Retina (tissue), 1 donor: ENCODE measurements around the gene ITCH.
"Not testable (repeated sequence)": the region's sequence is repeated elsewhere in the genome, so short reads cannot be mapped to it uniquely, and the experiment has no call there.

Experiments
- DNase-seq: peaks from one replicate; pipeline ENCODE4 v3.0.0-alpha.2; 2016

The ITCH gene

DNA sequence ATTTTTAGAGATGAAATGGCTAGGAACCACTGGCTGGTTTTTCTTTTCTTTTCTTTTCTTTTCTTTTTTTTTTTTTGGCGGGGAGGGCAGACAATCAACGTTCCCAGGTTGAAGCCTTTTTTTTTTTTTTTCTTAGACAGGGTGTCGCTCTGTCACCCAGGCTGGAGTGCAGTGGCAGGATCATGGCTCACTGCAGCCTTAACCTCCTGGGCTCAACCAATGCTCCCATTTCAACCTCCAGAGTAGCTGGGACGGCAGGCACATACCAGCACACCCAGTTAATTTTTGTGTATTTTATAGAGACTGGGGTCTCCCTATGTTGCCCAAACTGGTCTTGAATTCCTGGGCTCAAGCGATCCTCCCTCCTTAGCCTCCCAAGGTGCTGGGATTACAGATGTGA lies 18.8 kb upstream of the ITCH start:
- DNase-seq, result no peak

DNA sequence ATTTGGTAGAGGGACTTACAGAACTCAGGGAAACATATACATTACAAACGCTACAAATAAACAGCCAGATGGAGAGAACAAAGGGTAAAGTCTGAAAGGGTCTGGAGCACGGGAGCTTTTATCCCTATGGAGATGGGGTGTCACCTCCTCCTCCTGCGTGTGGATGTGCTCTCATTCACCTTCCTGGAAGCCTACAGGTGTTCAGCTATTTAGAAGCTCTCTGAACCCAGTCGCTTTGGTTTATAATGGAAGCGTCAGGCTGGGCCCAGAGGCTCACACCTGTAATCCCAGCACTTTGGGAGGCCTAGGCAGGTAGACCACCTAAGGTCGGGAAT lies 17.7 kb upstream of the ITCH start:
- no peak for DNase-seq

DNA sequence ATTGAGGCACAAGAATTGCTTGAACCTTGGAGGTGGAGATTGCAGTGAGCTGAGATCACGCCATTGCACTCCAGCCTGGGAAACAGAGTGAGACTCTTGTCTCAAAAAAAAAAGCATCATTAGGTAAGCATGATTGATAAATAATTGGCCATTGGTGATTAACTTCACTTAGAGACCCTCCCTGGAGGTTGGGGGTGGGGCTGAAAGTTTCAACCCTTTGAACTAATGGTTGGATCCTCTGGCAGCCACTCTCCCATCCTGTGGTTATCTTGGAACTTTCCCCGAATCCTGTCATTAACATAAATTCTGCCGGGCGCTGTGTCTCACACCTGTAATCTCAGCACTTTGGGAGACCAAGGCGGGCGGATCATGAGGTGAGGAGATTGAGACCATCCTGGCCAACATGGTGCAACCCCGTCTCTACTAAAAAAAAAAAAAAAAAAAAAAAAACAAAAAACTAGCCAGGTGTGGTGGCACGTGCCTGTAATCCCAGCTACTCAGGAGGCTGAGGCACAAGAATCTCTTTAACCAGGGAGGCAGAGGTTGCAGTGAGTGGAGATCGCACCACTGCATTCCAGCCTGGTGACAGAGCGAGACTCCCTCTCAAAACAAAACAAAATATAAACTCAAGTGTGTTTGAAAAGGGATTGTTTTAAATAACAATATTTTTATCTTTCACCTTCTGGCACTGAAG lies 17.1 kb upstream of the ITCH start:
- DNase-seq, result not testable (repeated sequence)

DNA sequence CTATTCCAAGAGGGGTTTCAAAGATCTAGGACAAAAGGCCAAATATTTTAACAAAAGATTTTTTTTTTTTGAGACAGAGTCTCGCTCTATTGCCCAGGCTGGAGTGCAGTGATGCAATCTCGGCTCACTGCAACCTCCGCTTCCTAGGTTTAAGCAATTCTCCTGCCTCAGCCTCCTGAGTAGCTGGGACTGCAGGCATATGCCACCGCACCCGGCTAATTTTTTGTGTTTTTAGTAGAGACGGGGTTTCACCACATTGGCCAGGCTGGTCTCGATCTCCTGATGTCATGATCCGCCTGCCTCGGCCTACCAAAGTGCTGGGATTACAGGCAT lies 16.6 kb upstream of the ITCH start:
- not testable (repeated sequence) for DNase-seq

DNA sequence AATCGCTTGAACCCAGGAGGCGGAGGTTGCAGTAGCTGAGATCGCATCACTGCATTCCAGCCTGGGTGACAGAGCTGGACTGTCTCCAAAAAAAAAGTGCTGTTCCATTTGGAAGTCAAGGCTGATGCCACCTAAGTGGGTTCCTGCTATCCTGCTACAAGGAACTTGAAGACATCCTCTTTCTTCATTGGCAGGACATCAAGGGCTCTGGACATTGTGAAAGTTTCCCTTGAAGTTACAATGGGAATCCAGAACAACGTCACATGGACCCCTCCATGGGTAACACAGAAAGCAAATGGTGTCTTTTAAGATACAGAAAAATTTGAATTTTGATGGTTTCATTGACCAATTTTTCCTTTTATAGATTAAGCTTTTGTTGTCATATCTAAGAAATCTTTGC lies 15.5 kb upstream of the ITCH start:
- DNase-seq, result no peak

DNA sequence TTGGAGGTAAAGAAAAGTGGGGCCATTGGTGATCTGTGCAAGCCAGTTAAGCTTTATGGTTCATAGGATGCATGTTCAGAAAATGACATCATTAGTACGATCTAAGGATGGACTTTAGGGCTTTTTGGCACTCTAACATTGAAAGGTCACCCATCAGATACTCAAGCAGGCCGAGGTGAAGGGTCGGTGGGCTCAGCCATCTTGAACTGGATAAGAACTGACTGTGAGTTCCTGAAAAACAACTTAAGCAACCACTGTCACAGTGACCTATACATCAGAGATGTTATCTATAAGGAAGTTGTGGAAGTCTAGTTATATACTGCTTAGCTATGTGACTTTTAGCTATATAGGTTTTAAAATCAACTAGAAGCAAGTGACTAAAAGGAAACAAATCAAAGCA lies 13.0 kb upstream of the ITCH start:
- DNase-seq, result no peak

DNA sequence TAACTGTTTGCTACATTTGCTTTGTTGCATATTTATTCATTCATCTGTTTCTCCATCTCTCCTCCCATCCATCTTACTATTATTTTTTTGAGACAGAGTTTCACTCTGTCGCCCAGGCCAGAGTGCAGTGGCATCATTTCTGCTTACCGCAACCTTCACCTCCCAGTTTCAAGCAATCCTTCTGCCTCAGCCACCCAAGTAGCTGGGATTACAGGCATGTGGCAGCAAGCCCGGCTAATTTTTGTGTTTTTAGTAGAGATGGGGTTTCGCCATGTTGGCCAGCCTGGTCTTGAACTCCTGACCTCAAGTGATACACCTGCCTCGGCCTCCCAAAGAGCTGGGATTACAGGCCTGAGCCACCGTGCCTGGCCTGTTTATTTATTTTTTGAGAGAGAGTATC lies 9.6 kb upstream of the ITCH start:
- DNase-seq, result not testable (repeated sequence)

DNA sequence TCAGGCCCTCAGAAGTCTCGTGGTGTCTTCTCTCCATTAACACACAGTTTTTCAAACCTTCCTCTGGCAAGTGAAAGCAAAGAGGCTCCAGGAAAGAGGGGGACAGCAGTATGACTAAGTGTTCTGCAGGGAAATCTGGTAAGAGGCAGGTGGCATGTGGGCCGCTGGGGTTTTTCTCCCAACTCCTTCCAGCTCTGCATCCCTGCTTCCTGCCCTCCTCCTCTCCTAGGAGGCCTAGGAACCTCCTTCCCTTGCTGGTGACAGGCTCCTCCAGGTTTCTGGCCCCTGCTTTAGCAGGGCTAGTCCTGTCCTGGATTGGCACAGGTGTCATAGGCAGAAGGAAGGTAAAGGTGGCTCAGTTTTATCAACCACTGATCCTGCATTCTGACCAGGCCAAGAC lies 7.6 kb upstream of the ITCH start:
- DNase-seq, result no peak

DNA sequence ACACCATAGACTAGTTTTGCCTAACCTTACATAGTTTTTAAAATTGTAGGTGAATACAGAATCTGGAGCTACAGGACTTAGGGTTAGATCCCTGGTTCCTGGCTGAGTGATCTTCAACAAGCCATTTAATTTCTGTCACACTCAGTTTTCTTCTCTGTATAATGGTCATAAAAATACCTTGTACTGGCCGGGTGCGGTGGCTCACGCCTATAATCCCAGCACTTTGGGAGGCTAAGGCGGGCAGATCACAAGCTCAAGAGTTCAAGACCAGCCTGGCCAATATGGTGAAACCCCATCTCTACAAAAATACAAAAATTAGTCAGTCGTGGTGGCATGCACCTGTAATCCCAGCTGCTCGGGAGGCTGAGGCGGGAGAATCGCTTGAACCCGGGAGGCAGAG lies 3.3 kb upstream of the ITCH start:
- DNase-seq, result not testable (repeated sequence)

DNA sequence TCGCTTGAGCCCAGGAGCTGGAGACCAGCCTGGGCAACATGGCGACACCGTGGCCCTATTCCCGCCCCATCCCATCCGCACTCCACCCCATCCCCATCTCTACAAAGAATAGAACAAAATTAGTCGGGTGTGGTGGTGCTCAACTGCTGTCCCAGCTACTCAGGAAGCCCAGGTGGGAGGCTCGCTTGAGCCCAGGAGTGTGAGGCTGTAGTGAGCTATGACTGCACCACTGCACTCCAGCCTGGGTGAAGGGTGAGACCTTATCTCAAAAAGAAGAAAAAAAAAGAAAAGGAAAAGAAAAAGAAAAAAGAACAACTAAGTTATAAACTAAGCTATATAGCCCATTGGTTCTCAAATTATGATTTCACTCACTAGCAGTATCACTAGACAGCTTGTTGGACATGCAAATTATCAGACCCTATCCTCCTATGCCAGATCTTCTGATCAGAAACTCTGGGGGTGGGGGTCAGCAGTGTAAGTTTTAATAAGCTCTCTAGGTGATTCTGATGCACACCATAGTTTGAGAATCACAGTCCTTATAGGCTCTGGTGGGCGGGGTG lies 491 bp upstream of the ITCH start:
- DNase-seq, result no peak

DNA sequence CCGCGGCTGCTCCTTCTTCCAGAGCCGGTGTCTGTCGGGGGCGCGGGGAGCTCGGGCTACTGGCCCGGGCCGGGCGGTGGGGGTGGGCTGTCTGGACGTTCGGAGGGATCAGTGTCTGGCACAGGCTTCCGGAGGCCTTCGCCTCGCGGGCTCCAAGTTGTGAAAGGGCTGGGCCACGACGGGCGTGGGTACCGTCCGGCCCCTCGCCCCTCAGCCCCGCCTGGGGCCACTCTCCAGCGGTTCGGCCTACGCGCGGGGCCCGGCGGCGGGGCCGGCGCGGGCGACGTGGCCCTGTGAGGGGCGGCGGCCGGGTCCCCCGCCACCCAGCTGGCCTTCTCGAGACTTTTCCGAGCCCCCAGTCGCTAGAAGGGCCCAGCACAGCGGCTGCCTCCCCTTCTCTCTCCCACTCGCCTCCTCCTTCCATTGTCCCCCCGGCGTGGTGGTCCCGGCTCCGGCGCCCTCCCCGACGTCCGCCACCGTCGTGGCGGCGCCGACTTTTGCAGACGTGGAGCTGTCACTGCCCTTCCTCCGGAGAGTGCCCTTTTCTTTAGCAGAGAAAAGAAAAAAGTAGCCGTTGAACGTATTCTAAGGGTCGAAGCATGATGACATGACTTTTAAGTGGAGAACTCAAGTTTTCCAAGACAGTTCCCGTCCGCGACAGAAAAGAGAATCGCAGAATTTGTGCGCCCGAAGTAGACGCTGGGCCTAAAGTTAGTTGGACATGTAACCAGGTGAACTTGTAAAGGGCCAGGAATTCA lies 571 bp downstream of the ITCH start:
- peak; percentile 75 for DNase-seq

DNA sequence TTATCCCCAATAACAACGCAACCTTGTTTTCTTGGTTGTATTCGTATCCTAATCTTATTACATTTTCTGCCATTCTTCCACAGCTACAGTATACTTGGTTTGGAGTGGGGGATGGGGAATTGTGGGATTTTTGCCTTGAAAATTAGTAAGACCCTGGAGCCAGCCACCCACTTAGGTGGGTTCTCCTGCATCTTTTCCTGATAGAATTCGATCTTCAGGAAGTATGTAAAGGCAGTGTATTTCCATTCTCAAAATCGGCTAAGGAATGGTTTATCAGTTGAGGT lies 1.1 kb downstream of the ITCH start:
- no peak for DNase-seq

DNA sequence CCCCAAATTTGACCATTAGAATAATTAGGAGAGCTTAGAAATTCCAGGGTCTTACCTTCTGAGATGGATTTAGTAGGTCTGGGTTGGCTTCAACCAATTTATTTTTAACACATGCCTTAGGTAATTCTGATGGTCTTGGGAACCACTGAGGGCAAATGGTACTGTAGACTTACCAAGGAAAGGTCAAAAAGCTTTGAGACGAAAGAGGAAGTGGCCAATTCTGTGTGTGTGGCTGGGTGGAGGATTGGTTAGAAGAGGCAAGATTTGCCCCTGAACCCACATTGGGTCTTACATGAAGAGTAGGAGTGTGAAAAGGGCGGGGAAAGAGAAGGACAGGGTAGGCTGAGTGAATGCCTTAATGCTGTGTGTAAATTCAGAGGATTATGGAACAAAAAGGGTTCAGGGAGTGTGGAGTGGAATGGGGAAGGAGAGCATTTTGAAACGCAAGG lies 2.7 kb downstream of the ITCH start:
- no peak for DNase-seq

DNA sequence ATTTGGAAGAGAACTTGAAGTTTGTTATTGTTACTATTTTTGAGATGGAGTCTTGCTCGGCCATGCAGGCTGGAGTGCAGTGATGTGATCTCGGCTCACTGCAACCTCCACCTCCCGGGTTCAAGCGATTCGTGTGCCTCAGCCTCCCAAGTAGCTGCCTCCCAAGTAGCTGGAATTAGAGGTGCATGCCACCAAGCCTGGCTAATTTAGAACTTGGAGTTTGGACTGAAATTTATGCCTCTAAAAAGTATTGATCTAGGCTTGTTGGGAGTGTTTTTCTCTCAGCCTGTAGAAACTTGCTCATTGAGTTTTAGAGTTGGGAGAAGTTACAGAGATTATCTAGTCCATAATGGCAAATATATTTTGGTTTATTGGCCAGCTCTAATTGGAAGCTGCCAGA lies 4.1 kb downstream of the ITCH start:
- no peak for DNase-seq

DNA sequence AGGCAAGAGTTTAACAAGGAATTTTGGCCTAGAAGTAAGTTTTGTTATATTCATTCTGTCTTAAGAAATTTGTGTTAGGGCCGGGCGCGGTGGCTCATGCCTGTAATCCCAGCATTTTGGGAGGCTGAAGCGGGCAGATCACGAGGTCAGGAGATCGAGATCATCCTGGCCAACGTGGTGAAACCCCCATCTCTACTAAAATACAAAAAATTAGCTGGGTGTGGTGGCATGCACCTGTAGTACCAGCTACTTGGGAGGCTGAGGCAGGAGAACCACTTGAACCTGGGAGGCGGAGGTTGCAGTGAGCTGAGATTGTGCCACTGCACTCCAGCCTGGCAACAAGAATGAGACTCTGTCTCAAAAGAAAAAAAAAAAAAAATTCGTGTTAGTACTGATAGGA lies 4.8 kb downstream of the ITCH start:
- DNase-seq, result not testable (repeated sequence)

DNA sequence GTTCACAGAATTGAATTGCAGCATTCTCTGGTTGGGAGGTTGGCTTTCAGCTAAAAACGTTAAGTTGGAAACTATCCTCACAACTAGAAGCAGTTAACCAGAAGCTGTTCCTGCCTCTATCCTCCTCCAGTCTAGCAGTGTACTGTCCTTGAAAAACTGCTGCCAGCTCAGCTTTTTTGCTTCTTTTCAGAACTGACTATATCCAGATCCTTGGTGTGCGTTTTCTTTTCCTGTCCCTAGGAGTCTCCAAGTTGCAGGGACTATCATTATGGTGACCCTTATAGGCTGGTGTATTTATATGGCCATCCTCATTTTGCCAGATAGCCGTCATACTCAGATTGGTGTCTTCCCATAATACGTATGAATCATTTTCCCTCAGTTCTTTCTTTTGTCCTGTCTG lies 5.5 kb downstream of the ITCH start:
- DNase-seq, result no peak

DNA sequence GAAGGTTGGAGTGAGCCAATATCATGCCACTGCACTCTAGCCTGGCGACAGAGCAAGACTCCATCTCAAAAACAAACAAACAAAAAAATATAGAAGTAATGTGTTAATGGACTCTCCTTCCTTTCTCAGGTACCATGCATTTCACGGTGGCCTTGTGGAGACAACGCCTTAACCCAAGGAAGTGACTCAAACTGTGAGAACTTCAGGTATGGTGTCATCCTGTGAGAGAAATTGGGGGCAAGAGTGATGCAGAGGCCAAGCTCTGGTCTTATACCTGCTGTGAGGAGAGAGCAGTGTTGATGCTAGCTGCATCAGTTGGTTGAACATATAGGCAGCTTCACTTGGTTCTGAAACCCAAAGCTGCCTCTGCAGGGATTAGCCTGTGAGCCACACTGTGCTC lies 6.2 kb downstream of the ITCH start:
- DNase-seq, result no peak

DNA sequence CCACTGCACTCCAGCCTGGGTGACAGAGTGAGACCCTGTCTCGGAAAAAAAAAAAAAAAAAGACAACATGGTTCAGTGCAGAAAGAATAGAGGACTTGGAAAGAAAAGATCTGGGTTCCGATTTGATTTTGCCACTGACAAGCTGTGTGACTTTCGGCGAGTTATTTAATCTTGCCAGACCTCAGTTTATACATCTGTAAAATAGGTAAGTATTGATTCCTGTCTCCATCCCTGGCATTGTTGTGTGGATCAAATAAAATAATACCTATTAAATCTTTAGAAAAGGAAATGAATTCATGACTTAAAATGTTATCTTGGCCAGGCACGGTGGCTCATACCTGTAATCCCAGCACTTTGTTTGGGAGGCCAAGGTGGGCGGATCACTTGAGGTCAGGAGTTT lies 7.0 kb downstream of the ITCH start:
- no peak for DNase-seq

DNA sequence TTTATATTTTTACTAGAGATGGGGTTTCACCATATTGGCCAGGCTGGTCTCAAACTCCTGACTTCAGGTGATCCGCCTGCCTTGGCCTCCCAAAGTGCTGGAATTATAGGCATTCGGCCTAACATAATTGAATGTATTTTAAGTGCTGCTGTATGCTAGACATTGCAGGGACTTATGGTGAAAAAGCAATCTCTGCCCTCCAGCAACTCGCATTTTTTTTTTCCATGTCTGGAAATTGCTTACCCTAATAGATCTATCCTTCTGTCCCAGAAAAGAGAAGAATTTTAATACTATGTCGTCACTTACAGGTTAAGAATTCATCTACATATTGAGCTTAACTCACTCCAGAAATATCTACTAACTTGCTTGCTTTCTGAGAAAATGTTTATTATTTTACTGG lies 10.4 kb downstream of the ITCH start:
- no peak for DNase-seq

DNA sequence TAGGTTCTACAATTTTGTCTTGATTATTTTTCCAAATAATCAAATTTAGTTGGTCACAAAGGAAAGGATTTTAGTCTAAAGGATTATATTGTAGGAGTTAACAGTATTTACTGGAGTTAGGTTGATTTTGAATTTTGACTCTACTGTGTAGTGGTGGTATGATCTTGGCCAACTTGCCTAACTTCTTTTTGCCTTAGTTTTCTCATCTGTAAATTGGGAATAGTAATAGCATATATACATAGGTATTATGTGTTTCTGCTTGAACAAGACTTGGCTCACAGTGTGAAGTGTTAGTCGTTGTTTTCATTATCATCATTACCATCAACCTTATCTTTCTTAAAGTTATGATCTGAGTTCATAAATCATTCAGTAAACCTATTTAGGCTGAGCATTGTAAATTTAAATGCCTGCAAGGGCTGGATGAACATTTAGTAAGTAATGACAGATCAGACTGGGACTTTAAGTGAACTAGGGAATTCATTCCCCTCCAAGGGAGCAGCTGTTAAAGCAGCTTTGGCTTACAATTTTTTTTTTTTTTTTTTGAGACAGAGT lies 11.2 kb downstream of the ITCH start:
- DNase-seq, result no peak

DNA sequence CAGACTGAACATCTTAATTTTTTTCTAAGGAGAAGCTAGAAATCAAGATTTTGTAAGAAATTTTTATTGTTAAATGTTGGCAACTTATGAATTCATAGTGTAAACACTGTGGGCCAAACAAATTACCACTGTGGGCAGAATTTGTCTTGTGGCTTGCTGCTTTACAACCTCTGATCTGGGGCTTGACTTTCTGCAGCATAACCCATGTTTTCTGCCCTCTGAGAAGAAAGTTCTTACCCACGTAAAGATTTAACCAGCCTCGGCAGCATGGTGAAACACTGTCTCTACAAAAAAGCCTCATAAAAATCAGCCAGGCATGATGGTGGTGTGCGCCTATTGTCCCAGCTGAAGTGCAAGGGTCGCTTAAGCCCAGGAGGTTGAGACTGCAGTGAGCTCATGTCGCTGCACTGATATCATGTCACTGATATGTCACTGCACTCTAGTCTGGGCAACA lies 12.9 kb downstream of the ITCH start:
- peak; percentile 13 for DNase-seq

DNA sequence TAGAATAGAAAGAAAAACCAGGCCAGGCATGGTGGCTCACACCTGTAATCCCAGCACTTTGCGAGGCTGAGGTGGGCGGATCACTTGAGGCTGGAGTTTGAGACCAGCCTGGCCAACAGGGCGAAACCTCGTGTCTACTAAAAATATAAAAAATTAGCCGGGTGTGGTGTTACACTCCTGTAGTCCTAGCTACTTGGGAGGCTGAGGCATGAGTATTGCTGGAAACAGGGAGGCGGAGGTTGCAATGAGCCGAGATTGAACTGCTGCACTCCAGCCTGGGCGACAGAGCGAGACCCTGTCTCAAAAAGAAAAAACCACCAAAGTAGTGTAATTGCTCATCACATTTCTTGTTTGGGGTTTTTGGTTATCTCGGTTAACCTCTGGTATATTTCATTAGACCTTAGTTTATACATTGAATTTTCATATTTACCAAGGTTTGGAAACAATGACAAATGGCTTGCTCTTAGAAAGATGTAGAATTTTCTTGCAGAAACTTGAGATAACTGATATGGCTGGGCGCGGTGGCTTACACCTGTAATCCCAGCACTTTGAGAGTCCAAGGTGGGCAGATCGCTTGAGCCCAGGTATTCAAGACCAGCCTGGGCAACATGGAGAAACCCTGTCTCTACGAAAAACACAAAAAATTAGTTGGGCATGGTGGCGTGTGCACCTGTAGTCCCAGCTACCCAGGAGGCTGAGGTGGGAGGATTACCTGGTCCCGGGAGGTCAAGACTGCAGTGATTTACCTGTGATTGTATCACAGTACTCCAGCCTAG lies 14.2 kb downstream of the ITCH start:
- DNase-seq, result no peak

DNA sequence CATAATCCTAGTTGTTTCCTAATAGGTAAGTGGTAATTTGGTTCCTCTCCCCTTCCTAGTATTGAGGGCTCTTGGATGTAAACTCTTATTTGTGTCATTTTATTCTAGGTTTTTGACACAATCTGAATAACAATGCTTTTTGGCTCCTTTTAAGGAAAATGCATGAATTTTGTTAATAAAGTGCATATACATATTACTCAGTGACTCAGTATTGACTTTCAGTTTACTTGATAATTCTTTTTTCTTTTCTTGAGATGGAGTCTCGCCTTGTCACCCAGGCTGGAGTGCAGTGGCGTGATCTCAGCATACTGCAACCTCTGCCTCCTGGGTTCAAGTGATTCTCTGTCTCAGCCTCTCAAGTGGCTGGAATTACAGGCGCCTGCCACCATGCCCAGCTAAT lies 19.1 kb downstream of the ITCH start:
- DNase-seq, result no peak
